Uterus (tissue), 4 donors: Measurements from ENCODE around the gene DLK2. TPM values are rescaled to one million over a fixed set of nuclear protein-coding genes. Genes with fewer than 3 reads are reported as not detected.

ENCODE experiments used
- DNase-seq, 2 donors: peaks; one replicate each; pipeline ENCODE4 v3.0.0-alpha.2; 2019 to 2020
- H3K27ac ChIP-seq, 2 donors: fragments of 200-600 bp; sonication (generic); 1 replicate in 1 of 2; 2 replicates in 1 of 2; pipeline ENCODE4 v1.5.1; 2016 to 2018
- H3K27me3 ChIP-seq, 2 donors: fragments of 200-600 bp; sonication (generic); one replicate each; pipeline ENCODE4 v1.5.1; 2018 to 2019; ENCODE audit warnings: control low read depth in 1 of 2
- H3K36me3 ChIP-seq, 2 donors: fragments of 200-600 bp; sonication (generic); one replicate each; pipeline ENCODE4 v1.5.1; 2019; ENCODE audit warnings: control low read depth in 1 of 2
- H3K4me1 ChIP-seq, 2 donors: fragments of 200-600 bp; sonication (generic); one replicate each; pipeline ENCODE4 v1.5.1; 2018 to 2019; ENCODE audit warnings: control low read depth in 1 of 2
- H3K4me3 ChIP-seq, 2 donors: fragments of 200-600 bp; sonication (generic); 1 replicate in 1 of 2; 2 replicates in 1 of 2; pipeline ENCODE4 v1.5.1; 2018 to 2019; ENCODE audit warnings: mild to moderate bottlenecking in 1 of 2
- H3K9me3 ChIP-seq, 2 donors: fragments of 200-600 bp; sonication (generic); one replicate each; pipeline ENCODE4 v1.5.1; 2019; ENCODE audit warnings: control low read depth in 1 of 2
- POLR2A ChIP-seq, 2 donors: fragments of 450-650 bp; IDR thresholded peaks; one replicate each; pipeline ENCODE4 v1.6.1; 2016; ENCODE audit warnings: antibody characterized with exemption in 2 of 2, mild to moderate bottlenecking in 1 of 2, moderate library complexity in 1 of 2
- intact Hi-C: fragments of 100-400 bp; cut with DNase I; formaldehyde crosslinking; loops from one replicate; pipeline ENCODE4 v1.15.1; 2023; ENCODE audit warnings: low total_unique reads
- total RNA-seq, 4 donors: library from RNA; depleted of rRNA in 3 of 4; stranded (reverse); fragments of >200 nt in 3 of 4; gene quantifications; one replicate each; pipeline versions ENCODE4 v1.1.0 to v1.2.4, GENCODE V29; 2014 to 2023
- TF ChIP-seq, protein P1 (sequence below), 4 experiments: fragments of 200-600 bp in 2 of 4; fragments of 450-650 bp in 2 of 4; sonication (generic) in 2 of 4; IDR thresholded peaks; one replicate each; pipeline ENCODE4 v1.5.1; 2016 to 2019; ENCODE audit warnings: antibody characterized with exemption in 4 of 4, mild to moderate bottlenecking in 2 of 4, moderate library complexity in 1 of 4
- donor health status: DM: yes; HTN: yes; CAD: no.

The DLK2 gene
- total RNA-seq, 4 donors from 2014 or later, result 1.9 to 3.3 TPM; not detected in 2

DNA sequence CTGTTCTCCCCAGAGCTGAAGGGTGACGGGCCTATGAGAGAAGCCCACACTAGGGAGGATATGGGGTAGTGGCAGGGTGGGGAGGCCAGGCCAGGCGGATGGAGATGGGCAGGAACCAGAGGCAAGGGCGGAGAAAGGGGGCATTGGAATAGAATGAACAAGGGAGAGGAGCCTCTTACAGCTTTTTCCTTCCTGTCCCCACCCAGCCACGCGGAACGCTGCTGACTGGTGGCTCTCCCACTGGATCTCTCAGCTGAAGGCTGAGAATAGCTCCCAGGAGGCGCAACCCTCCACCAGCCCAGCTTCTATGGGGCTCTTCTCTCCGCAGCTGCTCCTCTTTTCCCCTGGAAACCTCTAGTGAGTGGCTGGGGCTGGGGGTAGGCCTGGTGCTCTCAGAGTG is 10.8 kb downstream of the DLK2 start:
- intact Hi-C loops, result no loop called here
- DNase-seq, result no peak
- Histone ChIP-seq H3K9me3 (no peaks in the 10 kb centered on the region), H3K4me1 (no peaks in the 10 kb centered on the region), H3K36me3 (no peaks in the 10 kb centered on the region), H3K27me3 (no peaks in the 10 kb centered on the region), H3K27ac (no peak overlapping the region), H3K4me3 (no peak overlapping the region)
- TF ChIP-seq, protein P1, sequence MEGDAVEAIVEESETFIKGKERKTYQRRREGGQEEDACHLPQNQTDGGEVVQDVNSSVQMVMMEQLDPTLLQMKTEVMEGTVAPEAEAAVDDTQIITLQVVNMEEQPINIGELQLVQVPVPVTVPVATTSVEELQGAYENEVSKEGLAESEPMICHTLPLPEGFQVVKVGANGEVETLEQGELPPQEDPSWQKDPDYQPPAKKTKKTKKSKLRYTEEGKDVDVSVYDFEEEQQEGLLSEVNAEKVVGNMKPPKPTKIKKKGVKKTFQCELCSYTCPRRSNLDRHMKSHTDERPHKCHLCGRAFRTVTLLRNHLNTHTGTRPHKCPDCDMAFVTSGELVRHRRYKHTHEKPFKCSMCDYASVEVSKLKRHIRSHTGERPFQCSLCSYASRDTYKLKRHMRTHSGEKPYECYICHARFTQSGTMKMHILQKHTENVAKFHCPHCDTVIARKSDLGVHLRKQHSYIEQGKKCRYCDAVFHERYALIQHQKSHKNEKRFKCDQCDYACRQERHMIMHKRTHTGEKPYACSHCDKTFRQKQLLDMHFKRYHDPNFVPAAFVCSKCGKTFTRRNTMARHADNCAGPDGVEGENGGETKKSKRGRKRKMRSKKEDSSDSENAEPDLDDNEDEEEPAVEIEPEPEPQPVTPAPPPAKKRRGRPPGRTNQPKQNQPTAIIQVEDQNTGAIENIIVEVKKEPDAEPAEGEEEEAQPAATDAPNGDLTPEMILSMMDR (IDR thresholded peaks at IDR 0.05), result no peak
- TF ChIP-seq POLR2A (IDR thresholded peaks at IDR 0.05), result no peak

DNA sequence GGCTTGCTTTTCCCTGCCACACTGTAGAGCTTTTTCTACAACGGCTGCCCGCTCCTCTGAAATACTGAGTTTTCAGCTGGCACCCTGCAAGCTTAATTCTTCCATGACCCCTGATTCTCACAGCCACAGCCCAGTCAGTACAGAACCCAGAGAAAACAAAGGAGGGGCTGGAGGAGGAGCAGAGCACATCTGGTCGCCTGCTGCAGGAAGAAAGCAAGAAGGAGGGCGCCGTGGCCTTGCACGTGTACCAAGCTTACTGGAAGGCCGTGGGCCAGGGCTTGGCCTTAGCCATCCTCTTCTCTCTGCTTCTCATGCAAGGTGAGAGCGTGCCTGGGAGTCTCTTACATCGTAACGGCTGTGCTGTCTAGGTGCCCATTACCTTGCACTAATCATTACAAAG is 11.3 kb downstream of the DLK2 start:
- no peaks in the 10 kb centered on the region for H3K27me3 ChIP-seq
- no peak for DNase-seq
- intact Hi-C loops, result no loop called here
- H3K9me3 ChIP-seq, result no peaks in the 10 kb centered on the region
- TF ChIP-seq POLR2A (IDR thresholded peaks at IDR 0.05), result no peak
- TF ChIP-seq, protein P1 (IDR thresholded peaks at IDR 0.05), result no peak
- no peak overlapping the region for H3K27ac ChIP-seq
- H3K4me1 ChIP-seq, result no peaks in the 10 kb centered on the region
- H3K36me3 ChIP-seq, result no peaks in the 10 kb centered on the region
- no peak overlapping the region for H3K4me3 ChIP-seq

DNA sequence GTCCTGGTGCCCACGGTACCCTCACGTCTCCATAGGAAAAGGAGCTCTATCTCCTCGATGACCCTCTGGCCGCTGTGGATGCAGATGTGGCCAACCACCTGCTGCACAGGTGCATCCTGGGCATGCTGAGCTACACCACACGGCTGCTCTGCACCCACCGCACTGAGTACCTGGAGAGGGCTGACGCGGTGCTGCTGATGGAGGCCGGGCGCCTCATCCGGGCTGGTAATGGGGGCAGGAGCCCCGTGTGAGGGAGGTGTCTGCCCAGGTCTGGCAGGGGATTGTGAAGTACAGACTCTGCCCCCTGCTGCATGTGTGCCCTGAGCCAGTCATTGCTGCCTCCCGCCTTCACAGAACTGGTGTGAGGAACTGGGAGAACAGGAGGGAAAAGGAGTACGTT is 12.4 kb downstream of the DLK2 start:
- Histone ChIP-seq H3K27me3 (no peaks in the 10 kb centered on the region), H3K36me3 (no peaks in the 10 kb centered on the region), H3K9me3 (no peaks in the 10 kb centered on the region), H3K4me3 (no peak overlapping the region), H3K27ac (no peak overlapping the region), H3K4me1 (no peaks in the 10 kb centered on the region)
- intact Hi-C loops, result no loop called here
- TF ChIP-seq, protein P1 (IDR thresholded peaks at IDR 0.05), result no peak
- TF ChIP-seq POLR2A (IDR thresholded peaks at IDR 0.05), result no peak
- DNase-seq, result no peak

DNA sequence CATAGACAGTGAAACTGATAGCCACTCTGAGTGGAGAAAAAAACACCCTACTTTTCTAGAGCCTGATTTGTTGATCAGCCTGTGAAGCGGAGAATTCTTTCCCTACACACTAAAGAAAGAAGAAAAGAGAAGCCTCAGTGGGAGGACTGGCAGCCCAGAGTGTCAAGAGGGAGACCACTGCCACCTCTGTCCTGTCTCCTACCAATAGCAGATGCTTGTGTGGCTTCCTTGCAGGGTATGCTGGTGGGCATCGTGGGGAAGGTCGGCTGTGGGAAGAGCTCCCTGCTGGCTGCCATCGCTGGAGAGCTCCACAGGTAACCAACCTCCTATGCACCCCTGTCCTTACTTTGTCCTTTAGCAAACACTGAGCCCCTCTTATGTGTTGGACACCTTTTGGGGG is 17.6 kb downstream of the DLK2 start:
- Histone ChIP-seq H3K27ac (peak overlapping the region in 1 of 2 donors; percentile 61), H3K36me3 (no peaks in the 10 kb centered on the region), H3K9me3 (no peaks in the 10 kb centered on the region), H3K27me3 (no peaks in the 10 kb centered on the region), H3K4me1 (no peaks in the 10 kb centered on the region), H3K4me3 (no peak overlapping the region)
- intact Hi-C loops, result no loop called here
- no peak for TF ChIP-seq POLR2A (IDR thresholded peaks at IDR 0.05)
- TF ChIP-seq, protein P1 (IDR thresholded peaks at IDR 0.05), result no peak
- DNase-seq, result no peak

DNA sequence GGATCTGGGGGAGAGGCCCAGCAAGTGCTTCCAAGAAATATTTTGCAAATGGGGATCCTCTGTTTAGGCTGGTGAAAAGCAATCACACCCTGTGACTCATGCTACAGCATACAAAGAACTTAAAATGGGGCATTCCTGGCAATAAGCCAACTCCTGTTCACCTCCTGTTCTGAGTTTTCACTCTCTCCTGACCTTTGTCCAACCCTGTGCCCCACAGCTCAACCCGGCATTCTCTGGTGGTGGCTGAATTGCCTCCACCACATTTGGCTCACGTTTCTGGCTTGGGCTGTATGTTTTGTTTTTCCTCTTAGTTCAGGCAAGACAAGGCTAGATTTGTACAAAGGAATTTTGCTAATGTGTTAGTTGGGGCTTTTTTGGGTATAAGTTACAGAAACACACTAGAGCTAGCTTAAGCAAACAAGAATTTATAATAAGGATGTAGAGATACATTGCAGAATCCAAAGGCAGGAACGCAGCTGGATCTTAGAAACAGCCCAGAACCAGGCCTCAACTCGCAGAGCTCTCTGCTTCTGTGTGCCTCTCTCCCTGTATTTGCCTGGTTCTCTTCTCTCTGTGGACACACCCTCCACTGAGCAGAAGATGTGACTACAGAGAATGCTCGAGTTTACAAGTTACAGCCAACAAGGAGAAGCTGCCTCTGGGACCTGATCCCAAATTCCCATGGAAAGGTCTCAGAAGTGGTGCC is 18.6 kb downstream of the DLK2 start:
- DNase-seq, result peak in 1 of 2 donors; percentile 48
- no peaks in the 10 kb centered on the region for H3K36me3 ChIP-seq
- no peaks in the 10 kb centered on the region for H3K27me3 ChIP-seq
- TF ChIP-seq POLR2A (IDR thresholded peaks at IDR 0.05), result no peak
- TF ChIP-seq, protein P1 (IDR thresholded peaks at IDR 0.05), result no peak
- H3K4me3 ChIP-seq, result no peak overlapping the region
- no peaks in the 10 kb centered on the region for H3K9me3 ChIP-seq
- intact Hi-C loops, result no loop called here
- H3K27ac ChIP-seq, result peak overlapping the region; percentile 57 to 61
- H3K4me1 ChIP-seq, result no peaks in the 10 kb centered on the region
